ENCODE measurements around the gene CD33. TPM values are rescaled to one million over a fixed set of nuclear protein-coding genes. Genes with fewer than 3 reads are reported as not detected.
"Not testable (repeated sequence)": the region's sequence is repeated elsewhere in the genome, so short reads cannot be mapped to it uniquely, and the experiment has no call there.

The CD33 gene
- total RNA-seq, 1 experiment from 2014 or later, result 0.13 TPM

DNA sequence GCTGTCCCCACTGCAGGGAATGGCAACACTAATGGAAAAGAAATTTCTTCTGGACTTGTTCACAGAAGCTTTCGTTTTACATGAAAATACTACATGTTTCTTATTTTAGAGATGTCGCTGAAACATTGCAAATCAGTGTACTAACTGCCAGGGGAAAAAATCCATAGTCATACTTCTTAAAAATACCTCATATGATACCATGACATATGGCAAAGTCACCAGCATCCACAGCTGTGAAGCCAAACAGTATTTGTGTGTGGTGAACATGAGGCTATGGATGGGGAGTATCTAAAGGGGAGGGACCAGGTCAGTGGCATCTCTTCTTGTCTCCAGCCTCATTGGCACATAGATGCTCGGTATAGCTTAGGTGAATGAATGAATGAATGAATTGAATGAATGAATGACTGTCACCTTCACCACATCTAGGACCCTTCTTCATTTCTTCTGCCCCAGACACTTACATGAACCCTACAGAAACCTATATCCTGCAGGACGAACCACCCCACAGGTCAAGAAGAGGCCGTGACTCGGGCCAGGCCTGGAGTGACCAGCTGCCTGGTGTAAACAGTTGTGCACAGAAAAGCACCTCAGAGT, 14.6 kb upstream of the CD33 start:
- H3K27me3 ChIP-seq (ENCODE audit: control insufficient read depth, insufficient read depth, low read length), result no peaks in the 10 kb centered on the region
- ChIA-PET POLR2A (no interaction called here), CTCF (no interaction called here)
- intact Hi-C loops (cut with micrococcal nuclease; ENCODE audit: unreplicated experiment), result no loop called here
- H3K27ac ChIP-seq (ENCODE audit: low read length), result no peak overlapping the region
- in situ Hi-C loops (cut with HindIII; ENCODE audit: low pct_unique_long_range_greater_than_20kb, low sequenced_read_pairs), result no loop called here
- no peaks in the 10 kb centered on the region for H3K36me3 ChIP-seq (ENCODE audit: control insufficient read depth, insufficient read depth, low read length)
- no peaks in the 10 kb centered on the region for H3K4me1 ChIP-seq (ENCODE audit: control insufficient read depth, insufficient read depth, low read length)
- no peak for TF ChIP-seq TCF7L2 (IDR thresholded peaks at IDR 0.05; ENCODE audit: low read depth, low read length)
- H3K9me3 ChIP-seq (ENCODE audit: control insufficient read depth, insufficient read depth, low read depth, low read length), result no peaks in the 10 kb centered on the region
- DNase-seq (ENCODE audit: low read depth, low spot score) (no peak), ATAC-seq (no peak)
- H3K4me3 ChIP-seq (ENCODE audit: low read depth in 2 of 2, low read length in 2 of 2), result no peak overlapping the region
- BruUV-seq (replicated peaks), result no TSS peak

DNA sequence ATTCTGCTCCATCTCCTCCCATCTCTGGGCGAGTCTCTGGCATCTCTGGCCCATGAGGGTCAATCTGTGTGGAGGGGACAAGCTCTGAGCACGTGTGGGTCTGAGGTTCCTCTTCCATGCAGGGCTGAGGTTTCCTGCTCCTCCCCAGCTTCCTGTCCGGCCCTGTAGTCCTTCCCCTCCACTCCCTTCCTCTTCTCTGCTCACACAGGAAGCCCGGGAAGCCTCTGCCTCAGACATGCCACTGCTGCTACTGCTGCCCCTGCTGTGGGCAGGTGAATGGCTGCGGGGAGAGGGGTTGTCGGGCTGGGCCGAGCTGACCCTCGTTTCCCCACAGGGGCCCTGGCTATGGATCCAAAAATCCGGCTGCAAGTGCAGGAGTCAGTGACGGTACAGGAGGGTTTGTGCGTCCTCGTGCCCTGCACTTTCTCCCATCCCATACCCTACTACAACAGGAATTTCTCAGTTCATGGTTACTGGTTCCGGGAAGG, 14.0 kb upstream of the CD33 start:
- H3K27me3 ChIP-seq (ENCODE audit: control insufficient read depth, insufficient read depth, low read length); CTCF ChIA-PET; DNase-seq (ENCODE audit: low read depth, low spot score); ATAC-seq; intact Hi-C loops (cut with micrococcal nuclease; ENCODE audit: unreplicated experiment); H3K9me3 ChIP-seq (ENCODE audit: control insufficient read depth, insufficient read depth, low read depth, low read length); POLR2A ChIA-PET; H3K4me1 ChIP-seq (ENCODE audit: control insufficient read depth, insufficient read depth, low read length); BruUV-seq (replicated peaks); H3K4me3 ChIP-seq (ENCODE audit: low read depth in 2 of 2, low read length in 2 of 2); in situ Hi-C loops (cut with HindIII; ENCODE audit: low pct_unique_long_range_greater_than_20kb, low sequenced_read_pairs); H3K36me3 ChIP-seq (ENCODE audit: control insufficient read depth, insufficient read depth, low read length); H3K27ac ChIP-seq (ENCODE audit: low read length): not testable (repeated sequence)

DNA sequence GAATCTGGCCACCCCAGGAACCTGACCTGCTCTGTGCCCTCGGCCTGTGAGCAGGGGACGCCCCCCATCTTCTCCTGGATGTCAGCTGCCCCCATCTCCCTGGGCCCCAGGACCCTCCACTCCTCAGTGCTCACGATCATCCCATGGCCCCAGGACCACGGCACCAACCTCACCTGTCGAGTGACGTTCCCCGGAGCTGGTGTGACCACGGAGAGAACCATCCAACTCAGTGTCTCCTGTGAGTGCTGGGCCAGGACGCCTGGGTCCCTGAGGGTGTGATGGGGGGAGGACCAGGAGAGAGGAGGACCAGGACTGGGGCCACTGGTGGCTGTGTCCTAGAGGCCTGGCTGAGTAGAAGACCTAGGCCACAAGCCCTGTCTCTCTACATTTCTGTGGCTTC, 13.0 kb upstream of the CD33 start:
- in situ Hi-C loops (cut with HindIII; ENCODE audit: low pct_unique_long_range_greater_than_20kb, low sequenced_read_pairs), result no loop called here
- no peak for DNase-seq (ENCODE audit: low read depth, low spot score)
- Histone ChIP-seq H3K4me1 (ENCODE audit: control insufficient read depth, insufficient read depth, low read length) (no peaks in the 10 kb centered on the region), H3K27ac (ENCODE audit: low read length) (no peak overlapping the region), H3K9me3 (ENCODE audit: control insufficient read depth, insufficient read depth, low read depth, low read length) (no peaks in the 10 kb centered on the region), H3K4me3 (ENCODE audit: low read depth in 2 of 2, low read length in 2 of 2) (no peak overlapping the region), H3K36me3 (ENCODE audit: control insufficient read depth, insufficient read depth, low read length) (no peaks in the 10 kb centered on the region), H3K27me3 (ENCODE audit: control insufficient read depth, insufficient read depth, low read length) (no peaks in the 10 kb centered on the region)
- CTCF ChIA-PET, result no interaction called here
- no TSS peak for BruUV-seq (replicated peaks)
- intact Hi-C loops (cut with micrococcal nuclease; ENCODE audit: unreplicated experiment), result no loop called here
- TF ChIP-seq SIN3A (IDR thresholded peaks at IDR 0.05; ENCODE audit: borderline replicate concordance, insufficient read depth, low read depth, low read length) (no peak), POLR2AphosphoS5 (IDR thresholded peaks at IDR 0.05; ENCODE audit: low read depth, low read length) (no peak), TCF7L2 (IDR thresholded peaks at IDR 0.05; ENCODE audit: low read depth, low read length) (no peak)
- TF ChIP-seq, protein P1, sequence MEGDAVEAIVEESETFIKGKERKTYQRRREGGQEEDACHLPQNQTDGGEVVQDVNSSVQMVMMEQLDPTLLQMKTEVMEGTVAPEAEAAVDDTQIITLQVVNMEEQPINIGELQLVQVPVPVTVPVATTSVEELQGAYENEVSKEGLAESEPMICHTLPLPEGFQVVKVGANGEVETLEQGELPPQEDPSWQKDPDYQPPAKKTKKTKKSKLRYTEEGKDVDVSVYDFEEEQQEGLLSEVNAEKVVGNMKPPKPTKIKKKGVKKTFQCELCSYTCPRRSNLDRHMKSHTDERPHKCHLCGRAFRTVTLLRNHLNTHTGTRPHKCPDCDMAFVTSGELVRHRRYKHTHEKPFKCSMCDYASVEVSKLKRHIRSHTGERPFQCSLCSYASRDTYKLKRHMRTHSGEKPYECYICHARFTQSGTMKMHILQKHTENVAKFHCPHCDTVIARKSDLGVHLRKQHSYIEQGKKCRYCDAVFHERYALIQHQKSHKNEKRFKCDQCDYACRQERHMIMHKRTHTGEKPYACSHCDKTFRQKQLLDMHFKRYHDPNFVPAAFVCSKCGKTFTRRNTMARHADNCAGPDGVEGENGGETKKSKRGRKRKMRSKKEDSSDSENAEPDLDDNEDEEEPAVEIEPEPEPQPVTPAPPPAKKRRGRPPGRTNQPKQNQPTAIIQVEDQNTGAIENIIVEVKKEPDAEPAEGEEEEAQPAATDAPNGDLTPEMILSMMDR (IDR thresholded peaks at IDR 0.05), result no peak
- TF ChIP-seq, protein P2, sequence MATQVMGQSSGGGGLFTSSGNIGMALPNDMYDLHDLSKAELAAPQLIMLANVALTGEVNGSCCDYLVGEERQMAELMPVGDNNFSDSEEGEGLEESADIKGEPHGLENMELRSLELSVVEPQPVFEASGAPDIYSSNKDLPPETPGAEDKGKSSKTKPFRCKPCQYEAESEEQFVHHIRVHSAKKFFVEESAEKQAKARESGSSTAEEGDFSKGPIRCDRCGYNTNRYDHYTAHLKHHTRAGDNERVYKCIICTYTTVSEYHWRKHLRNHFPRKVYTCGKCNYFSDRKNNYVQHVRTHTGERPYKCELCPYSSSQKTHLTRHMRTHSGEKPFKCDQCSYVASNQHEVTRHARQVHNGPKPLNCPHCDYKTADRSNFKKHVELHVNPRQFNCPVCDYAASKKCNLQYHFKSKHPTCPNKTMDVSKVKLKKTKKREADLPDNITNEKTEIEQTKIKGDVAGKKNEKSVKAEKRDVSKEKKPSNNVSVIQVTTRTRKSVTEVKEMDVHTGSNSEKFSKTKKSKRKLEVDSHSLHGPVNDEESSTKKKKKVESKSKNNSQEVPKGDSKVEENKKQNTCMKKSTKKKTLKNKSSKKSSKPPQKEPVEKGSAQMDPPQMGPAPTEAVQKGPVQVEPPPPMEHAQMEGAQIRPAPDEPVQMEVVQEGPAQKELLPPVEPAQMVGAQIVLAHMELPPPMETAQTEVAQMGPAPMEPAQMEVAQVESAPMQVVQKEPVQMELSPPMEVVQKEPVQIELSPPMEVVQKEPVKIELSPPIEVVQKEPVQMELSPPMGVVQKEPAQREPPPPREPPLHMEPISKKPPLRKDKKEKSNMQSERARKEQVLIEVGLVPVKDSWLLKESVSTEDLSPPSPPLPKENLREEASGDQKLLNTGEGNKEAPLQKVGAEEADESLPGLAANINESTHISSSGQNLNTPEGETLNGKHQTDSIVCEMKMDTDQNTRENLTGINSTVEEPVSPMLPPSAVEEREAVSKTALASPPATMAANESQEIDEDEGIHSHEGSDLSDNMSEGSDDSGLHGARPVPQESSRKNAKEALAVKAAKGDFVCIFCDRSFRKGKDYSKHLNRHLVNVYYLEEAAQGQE (IDR thresholded peaks at IDR 0.05; ENCODE audit: insufficient read depth in 1 of 2, low read depth in 2 of 2, low read length in 1 of 2), result no peak
- ATAC-seq, result no peak
- POLR2A ChIA-PET, result no interaction called here

All from Panc1 (cell line).